ENCODE data around the gene DOCK1. TPM values are rescaled to one million over a fixed set of nuclear protein-coding genes. Genes with fewer than 3 reads are reported as not detected.

The DOCK1 gene
- total RNA-seq, 1 donor from 2014 or later, result 99.7 TPM

GRCh38 chr10:127142856-127143255 lies 237.6 kb downstream of the DOCK1 start:
- DNase-seq (ENCODE audit: low spot score), result no peak
- intact Hi-C loops (cut with DNase I), result no loop called here
- ATAC-seq, result no peak

- intact Hi-C loops (cut with DNase I), result no loop called here
- no peak for ATAC-seq
- no peak for DNase-seq (ENCODE audit: low spot score)
Measured at GRCh38 chr10:127145173-127145572, 239.9 kb downstream of the DOCK1 start.

GRCh38 chr10:127146661-127147060 lies 241.4 kb downstream of the DOCK1 start:
- no peak for DNase-seq (ENCODE audit: low spot score)
- intact Hi-C loops (cut with DNase I), result no loop called here
- no peak for ATAC-seq

DNA sequence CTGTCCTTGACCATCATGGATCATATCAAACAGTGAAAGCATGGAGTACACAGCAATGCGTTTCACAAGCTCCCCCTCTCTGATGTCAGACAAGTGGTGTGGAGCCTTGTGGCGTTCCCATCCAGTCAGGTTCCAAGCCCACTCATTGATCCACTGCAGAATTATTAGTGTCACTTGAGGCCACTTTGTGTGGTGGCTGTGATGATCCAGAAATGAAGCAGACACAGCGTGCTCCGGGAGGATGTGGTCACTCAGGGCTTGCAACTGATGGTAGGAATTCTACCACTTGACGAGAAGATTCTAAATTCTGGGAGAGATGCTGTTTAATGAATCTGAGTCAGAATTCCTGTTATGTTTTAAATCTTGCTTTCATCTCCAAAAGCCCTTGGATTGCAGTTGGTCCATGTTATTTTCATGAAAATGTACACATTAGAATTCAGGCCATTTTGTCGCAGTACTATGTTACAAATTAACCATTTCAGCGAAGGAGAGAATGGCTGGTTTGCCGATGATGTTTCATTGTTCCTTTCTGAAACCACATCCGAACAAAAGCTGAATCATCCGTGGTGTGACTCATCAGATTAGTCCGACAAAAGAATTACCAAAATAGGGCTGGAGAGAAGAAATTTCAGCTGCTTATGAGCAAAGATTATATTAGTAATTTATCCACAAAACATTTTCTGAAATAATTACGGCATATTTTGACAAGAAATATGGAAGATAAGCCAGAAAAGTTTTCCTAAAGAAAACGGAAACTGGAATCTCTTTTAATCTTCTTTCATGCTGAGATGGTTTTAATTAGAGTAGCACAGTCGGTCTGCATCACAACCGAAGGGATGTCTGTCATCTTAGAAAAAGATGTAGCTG lies 243.1 kb downstream of the DOCK1 start:
- ATAC-seq, result no peak

GRCh38 chr10:127148933-127149220 lies 243.6 kb downstream of the DOCK1 start:
- DNase-seq (ENCODE audit: low spot score) (no peak), ATAC-seq (no peak)
- intact Hi-C loops (cut with DNase I), result no loop called here

More for the DNA sequence above, 243.1 kb downstream of the DOCK1 start:
- DNase-seq (ENCODE audit: low spot score), result no peak
- intact Hi-C loops (cut with DNase I), result no loop called here

DNA sequence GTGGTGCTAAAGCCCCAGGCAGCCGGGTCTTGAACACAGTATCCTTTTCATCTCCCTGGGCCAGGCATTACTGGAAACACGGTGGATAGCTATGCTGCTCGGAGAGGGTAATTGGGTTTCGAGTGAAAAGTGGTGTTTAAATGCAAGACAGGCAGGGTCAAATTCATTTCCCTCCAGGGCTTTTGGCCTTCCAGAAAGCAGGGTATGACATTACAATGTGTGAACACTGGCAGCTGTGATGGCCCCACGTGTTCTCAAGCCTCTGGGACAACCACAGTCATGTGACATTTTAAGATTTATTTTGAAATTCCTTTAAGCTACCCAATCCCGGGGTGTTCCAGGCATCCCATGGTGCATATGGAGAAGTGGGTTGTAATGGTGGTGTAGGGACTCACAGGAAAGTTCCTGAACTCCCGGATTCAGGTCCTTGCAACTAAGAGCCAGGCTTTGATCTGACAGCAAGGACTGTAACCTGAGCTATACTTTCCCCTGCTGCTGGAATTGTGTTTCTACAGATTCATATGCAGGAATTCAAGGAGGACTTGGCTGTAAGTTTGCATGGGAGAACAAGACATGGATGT lies 244.4 kb downstream of the DOCK1 start:
- ATAC-seq, result no peak
- intact Hi-C loops (cut with DNase I), result no loop called here
- no peak for DNase-seq (ENCODE audit: low spot score)

DNA sequence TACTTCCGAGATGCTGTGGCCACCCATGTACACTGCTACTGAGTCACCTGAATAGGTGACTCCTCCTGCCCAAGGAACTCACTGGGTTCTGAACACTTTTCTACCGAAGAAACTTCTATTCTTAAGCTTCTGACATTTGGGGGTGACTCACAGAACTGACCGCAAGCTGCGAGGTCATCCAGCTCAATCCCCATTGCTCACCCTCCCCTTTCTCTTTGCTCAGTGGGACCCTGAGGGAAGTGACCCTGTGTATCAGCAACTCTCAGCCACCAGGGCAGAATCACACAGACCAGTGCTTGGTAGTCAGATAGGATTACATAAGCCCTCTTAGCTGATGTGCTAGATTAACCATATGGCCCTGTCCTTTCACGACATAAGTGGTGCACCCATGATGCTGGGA lies 244.9 kb downstream of the DOCK1 start:
- DNase-seq (ENCODE audit: low spot score) (no peak), ATAC-seq (no peak)
- intact Hi-C loops (cut with DNase I), result no loop called here

- ATAC-seq, result no peak
- intact Hi-C loops (cut with DNase I), result no loop called here
- no peak for DNase-seq (ENCODE audit: low spot score)
Measured at GRCh38 chr10:127151541-127151940, 246.3 kb downstream of the DOCK1 start.

DNA sequence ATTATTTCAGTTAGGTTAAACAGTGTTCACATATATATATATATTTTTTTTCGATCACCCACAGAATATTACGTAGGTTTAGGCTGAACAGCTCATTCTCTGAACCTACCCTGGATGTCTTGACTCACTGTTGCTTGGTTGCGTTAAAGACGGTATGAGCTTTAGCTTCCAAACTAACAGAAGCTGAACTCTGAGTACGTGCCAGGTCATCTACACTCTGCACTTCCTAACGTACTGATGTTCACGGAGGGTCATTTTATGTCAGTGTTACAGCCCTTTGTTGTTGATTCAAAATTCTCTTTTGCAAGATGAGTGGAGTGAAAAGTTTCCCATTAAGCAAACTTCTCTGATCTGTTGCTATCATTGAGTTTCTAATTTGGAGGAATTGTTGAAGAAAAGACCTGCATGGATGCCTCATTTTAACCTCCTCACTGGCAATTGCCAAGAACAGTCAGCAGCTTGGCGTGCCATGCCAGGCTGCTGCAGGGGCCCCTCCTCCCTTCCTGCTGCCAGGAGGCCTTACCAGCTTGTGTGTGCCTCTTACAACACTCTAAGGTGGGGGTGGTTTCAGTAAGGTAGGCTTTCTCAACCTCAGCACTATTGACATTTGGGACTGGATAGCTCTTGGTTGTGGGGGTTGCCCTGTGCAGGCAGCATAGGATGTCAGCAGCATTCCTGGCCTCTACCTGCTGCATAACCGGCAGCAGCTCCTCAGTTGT lies 246.9 kb downstream of the DOCK1 start:
- ATAC-seq (no peak), DNase-seq (ENCODE audit: low spot score) (no peak)
- intact Hi-C loops (cut with DNase I), result no loop called here

- intact Hi-C loops (cut with DNase I), result no loop called here
Measured at GRCh38 chr10:127153181-127153580, 248.0 kb downstream of the DOCK1 start.

GRCh38 chr10:127154831-127155620 lies 249.8 kb downstream of the DOCK1 start:
- ATAC-seq, result no peak
- intact Hi-C loops (cut with DNase I), result no loop called here

More at GRCh38 chr10:127153181-127153580, 248.0 kb downstream of the DOCK1 start:
- ATAC-seq (no peak), DNase-seq (ENCODE audit: low spot score) (no peak)

DNA sequence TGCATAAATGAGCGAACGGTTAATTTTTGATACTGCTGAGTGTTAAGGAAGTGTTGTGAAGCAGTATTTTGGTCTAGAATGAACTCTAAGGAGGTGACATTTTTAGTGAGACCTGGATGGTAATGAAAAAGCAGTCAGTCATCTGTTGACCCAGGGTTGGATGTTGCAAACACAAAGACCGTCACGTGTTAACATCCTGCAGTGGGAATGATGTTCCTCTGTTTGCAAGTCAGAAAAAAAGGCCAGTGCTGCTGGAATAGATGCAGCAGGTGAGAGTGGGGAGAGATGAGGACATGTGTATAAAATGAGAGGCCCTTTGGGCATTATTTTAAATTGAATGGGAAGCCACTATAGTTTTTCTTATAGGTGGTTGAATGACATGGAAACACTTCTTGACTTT lies 251.9 kb downstream of the DOCK1 start:
- ATAC-seq (no peak), DNase-seq (ENCODE audit: low spot score) (no peak)
- intact Hi-C loops (cut with DNase I), result no loop called here

More at GRCh38 chr10:127154831-127155620, 249.8 kb downstream of the DOCK1 start:
- no peak for DNase-seq (ENCODE audit: low spot score)

GRCh38 chr10:127157506-127158200 lies 252.4 kb downstream of the DOCK1 start:
- intact Hi-C loops (cut with DNase I), result no loop called here
- no peak for ATAC-seq
- no peak for DNase-seq (ENCODE audit: low spot score)

- no peak for DNase-seq (ENCODE audit: low spot score)
- intact Hi-C loops (cut with DNase I), result no loop called here
- ATAC-seq, result no peak
Measured at GRCh38 chr10:127158662-127159061, 253.4 kb downstream of the DOCK1 start.

GRCh38 chr10:127159648-127160245 lies 254.5 kb downstream of the DOCK1 start:
- intact Hi-C loops (cut with DNase I), result no loop called here
- no peak for ATAC-seq

GRCh38 chr10:127161482-127161881 lies 256.3 kb downstream of the DOCK1 start:
- ATAC-seq (no peak), DNase-seq (ENCODE audit: low spot score) (no peak)
- intact Hi-C loops (cut with DNase I), result no loop called here

More at GRCh38 chr10:127159648-127160245, 254.5 kb downstream of the DOCK1 start:
- no peak for DNase-seq (ENCODE audit: low spot score)

- ATAC-seq (no peak), DNase-seq (ENCODE audit: low spot score) (no peak)
- intact Hi-C loops (cut with DNase I), result no loop called here
Measured at GRCh38 chr10:127162841-127163240, 257.6 kb downstream of the DOCK1 start.

DNA sequence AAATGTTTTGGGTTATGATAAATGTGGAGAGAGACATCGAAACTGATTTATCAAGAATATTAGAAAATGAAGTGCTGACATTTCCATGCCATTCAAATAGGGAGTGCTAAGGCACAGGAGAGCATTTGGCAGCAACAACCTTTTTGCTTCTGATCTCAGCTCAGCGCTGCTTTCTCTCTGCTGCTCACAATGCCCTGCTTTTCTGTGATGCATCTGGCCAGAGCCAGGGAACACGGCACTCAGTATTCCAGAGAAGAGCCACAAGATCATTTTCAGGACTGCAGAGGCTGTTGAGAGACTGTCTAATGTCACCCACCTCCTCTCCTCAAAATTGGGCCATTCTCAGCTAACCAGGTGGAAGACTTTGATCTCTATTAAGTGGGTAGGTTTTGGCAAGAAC lies 263.0 kb downstream of the DOCK1 start:
- ATAC-seq (no peak), DNase-seq (ENCODE audit: low spot score) (no peak)
- intact Hi-C loops (cut with DNase I), result no loop called here

Measured in sciatic nerve (tissue), 2 donors.